Measurements from ENCODE around the gene EFR3B. TPM values are rescaled to one million over a fixed set of nuclear protein-coding genes. Genes with fewer than 3 reads are reported as not detected.

Gene EFR3B
- total and polyA plus RNA-seq, 7 donors = 0.59 to 12.7 (median 1.7) TPM

GRCh38 chr2:25053041-25053440 lies 11.2 kb downstream of the EFR3B start:
- Histone ChIP-seq H3K4me1 (no peaks in the 10 kb centered on the region), H3K36me3 (ENCODE audit: insufficient read depth in 1 of 2, low read depth in 1 of 2) (no peaks in the 10 kb centered on the region), H3K27ac (no peak overlapping the region), H3K4me3 (no peak overlapping the region), H3K27me3 (ENCODE audit: insufficient read depth in 3 of 3, low read length in 2 of 3) (no peaks in the 10 kb centered on the region), H3K9me3 (no peaks in the 10 kb centered on the region)
- DNase-seq = no peak
- TF ChIP-seq, protein P1, sequence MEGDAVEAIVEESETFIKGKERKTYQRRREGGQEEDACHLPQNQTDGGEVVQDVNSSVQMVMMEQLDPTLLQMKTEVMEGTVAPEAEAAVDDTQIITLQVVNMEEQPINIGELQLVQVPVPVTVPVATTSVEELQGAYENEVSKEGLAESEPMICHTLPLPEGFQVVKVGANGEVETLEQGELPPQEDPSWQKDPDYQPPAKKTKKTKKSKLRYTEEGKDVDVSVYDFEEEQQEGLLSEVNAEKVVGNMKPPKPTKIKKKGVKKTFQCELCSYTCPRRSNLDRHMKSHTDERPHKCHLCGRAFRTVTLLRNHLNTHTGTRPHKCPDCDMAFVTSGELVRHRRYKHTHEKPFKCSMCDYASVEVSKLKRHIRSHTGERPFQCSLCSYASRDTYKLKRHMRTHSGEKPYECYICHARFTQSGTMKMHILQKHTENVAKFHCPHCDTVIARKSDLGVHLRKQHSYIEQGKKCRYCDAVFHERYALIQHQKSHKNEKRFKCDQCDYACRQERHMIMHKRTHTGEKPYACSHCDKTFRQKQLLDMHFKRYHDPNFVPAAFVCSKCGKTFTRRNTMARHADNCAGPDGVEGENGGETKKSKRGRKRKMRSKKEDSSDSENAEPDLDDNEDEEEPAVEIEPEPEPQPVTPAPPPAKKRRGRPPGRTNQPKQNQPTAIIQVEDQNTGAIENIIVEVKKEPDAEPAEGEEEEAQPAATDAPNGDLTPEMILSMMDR (IDR thresholded peaks at IDR 0.05) = no peak
- no peak for ATAC-seq
- 74 to 83% (median 75%) methylated on average over 3 of the region's 3 CpGs for WGBS, 3 donors
- intact Hi-C loops (cut with DNase I) = no loop called here

- TF ChIP-seq, protein P1 (IDR thresholded peaks at IDR 0.05) = no peak
- DNase-seq (no peak), ATAC-seq (no peak)
- H3K4me3 ChIP-seq = no peak overlapping the region
- no peaks in the 10 kb centered on the region for H3K27me3 ChIP-seq (ENCODE audit: insufficient read depth in 3 of 3, low read length in 2 of 3)
- no peaks in the 10 kb centered on the region for H3K4me1 ChIP-seq
- WGBS, 3 donors = 81 to 90% (median 88%) methylated on average over 4 of the region's 4 CpGs
- H3K36me3 ChIP-seq (ENCODE audit: insufficient read depth in 1 of 2, low read depth in 1 of 2) = no peaks in the 10 kb centered on the region
- intact Hi-C loops (cut with DNase I) = no loop called here
- no peaks in the 10 kb centered on the region for H3K9me3 ChIP-seq
- H3K27ac ChIP-seq = no peak overlapping the region
These were observed 12.8 kb downstream of the EFR3B start for GRCh38 chr2:25054720-25055119.

DNA sequence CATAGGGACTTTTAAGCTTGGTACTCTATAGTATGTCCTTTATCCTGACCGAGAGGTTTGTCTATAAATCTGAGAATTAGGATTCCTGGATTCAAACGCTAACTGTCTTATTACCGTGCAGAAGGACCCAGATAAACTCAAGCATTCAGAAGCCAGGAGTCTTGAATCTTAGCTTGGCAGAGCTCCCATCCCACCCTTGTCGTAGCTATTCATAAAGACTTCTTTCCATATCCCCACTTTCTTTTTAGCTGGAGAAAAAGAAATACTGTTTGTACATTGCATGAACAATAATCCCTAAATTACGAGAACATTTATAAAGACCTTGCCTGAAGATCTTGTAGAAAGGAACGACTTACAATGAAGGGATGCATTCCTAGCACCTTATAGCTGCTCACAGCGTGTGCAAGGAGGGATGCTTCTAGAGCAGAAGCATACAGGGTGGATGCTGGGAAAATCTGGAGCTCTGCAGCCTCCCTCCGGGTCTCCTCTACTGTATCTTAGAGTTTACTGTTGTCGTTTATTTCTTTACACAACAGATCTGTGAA lies 13.6 kb downstream of the EFR3B start:
- no peak for ATAC-seq
- no peaks in the 10 kb centered on the region for H3K36me3 ChIP-seq (ENCODE audit: insufficient read depth in 1 of 2, low read depth in 1 of 2)
- H3K4me1 ChIP-seq = no peaks in the 10 kb centered on the region
- TF ChIP-seq, protein P1 (IDR thresholded peaks at IDR 0.05) = no peak
- DNase-seq = no peak
- no peak overlapping the region for H3K27ac ChIP-seq
- H3K4me3 ChIP-seq = no peak overlapping the region
- no peaks in the 10 kb centered on the region for H3K9me3 ChIP-seq
- H3K27me3 ChIP-seq (ENCODE audit: insufficient read depth in 3 of 3, low read length in 2 of 3) = no peaks in the 10 kb centered on the region
- WGBS, 3 donors = 83 to 90% (median 87%) methylated on average over 9 of the region's 9 CpGs
- intact Hi-C loops (cut with DNase I) = no loop called here

GRCh38 chr2:25056098-25056821 lies 14.4 kb downstream of the EFR3B start:
- no peaks in the 10 kb centered on the region for H3K9me3 ChIP-seq
- no peak overlapping the region for H3K4me3 ChIP-seq
- 72 to 77% (median 75%) methylated on average over 9 of the region's 9 CpGs for WGBS, 3 donors
- no peak for ATAC-seq
- H3K4me1 ChIP-seq = no peaks in the 10 kb centered on the region
- TF ChIP-seq, protein P1 (IDR thresholded peaks at IDR 0.05) = no peak
- no peaks in the 10 kb centered on the region for H3K36me3 ChIP-seq (ENCODE audit: insufficient read depth in 1 of 2, low read depth in 1 of 2)
- H3K27me3 ChIP-seq (ENCODE audit: insufficient read depth in 3 of 3, low read length in 2 of 3) = no peaks in the 10 kb centered on the region
- DNase-seq = no peak
- intact Hi-C loops (cut with DNase I) = no loop called here
- no peak overlapping the region for H3K27ac ChIP-seq
